NOMO-1 treated with DMSO at 0.1 percent for 48 hours (cell line): ENCODE results near the gene CYSLTR1.
"Not testable (repeated sequence)": the region's sequence is repeated elsewhere in the genome, so short reads cannot be mapped to it uniquely, and the experiment has no call there.

Experiments used
- DNase-seq: peaks from one replicate; lab custom pipeline; 2025; ENCODE audit not compliant: unreplicated experiment; lab: John Stamatoyannopoulos, UW

The CYSLTR1 gene

DNA sequence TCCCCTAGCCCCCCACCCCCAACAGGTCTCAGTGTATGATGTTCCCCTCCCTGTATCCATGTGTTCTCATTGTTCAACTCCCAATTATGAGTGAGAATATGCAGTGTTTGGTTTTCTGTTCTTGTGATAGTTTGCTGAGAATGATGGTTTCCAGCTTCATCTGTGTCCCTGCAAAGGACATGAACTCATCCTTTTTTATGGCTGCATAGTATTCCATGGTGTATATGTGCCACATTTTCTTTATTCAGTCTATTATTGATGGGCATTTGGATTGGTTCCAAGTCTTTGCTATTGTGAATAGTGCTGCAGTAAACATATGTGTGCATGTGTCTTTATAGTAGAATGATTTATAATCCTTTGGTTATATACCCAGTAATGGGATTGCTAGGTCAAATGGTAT is 101.4 kb downstream of the CYSLTR1 start:
- DNase-seq, result not testable (repeated sequence)
